ENCODE data around the gene LRP10.

The LRP10 gene

GRCh38 chr14:22865424-22866405 is 5.8 kb upstream of the LRP10 start:
- DNase-seq: no peak

- no peak for DNase-seq
These were observed 4.7 kb upstream of the LRP10 start for GRCh38 chr14:22866874-22867273.

DNA sequence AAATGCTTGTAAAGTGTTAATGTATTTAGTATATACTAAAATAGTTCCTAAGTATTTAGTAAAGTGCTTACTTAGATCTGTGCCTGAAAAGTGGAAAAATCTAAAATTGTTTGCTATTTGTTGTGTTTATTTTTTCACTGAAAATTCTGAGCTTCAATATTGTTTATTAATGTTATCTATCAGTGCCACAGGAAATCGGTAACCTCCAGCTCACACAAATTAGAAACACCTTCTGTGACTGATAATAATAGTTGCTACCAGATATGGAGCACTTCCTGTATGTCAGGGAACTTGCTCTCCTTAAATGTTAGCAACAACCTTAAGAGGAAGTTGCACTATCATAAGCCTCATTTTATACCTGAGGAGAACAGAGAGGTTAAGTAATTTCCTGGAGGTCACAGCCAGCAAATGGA is 723 bp upstream of the LRP10 start:
- DNase-seq: no peak

- peak; percentile 68 to 89 (median 81) for DNase-seq
These were observed 693 bp downstream of the LRP10 start for GRCh38 chr14:22872033-22872832.

- no peak for DNase-seq
These were observed 1.4 kb downstream of the LRP10 start for GRCh38 chr14:22872833-22873520.

- no peak for DNase-seq
These were observed 3.6 kb downstream of the LRP10 start for GRCh38 chr14:22875003-22875747.

DNA sequence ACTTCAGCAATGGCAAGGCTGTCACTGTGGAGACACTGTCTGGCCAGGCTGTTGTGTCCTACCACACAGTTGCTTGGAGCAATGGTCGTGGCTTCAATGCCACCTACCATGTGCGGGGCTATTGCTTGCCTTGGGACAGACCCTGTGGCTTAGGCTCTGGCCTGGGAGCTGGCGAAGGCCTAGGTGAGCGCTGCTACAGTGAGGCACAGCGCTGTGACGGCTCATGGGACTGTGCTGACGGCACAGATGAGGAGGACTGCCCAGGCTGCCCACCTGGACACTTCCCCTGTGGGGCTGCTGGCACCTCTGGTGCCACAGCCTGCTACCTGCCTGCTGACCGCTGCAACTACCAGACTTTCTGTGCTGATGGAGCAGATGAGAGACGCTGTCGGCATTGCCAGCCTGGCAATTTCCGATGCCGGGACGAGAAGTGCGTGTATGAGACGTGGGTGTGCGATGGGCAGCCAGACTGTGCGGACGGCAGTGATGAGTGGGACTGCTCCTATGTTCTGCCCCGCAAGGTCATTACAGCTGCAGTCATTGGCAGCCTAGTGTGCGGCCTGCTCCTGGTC is 4.3 kb downstream of the LRP10 start:
- no peak for DNase-seq

DNA sequence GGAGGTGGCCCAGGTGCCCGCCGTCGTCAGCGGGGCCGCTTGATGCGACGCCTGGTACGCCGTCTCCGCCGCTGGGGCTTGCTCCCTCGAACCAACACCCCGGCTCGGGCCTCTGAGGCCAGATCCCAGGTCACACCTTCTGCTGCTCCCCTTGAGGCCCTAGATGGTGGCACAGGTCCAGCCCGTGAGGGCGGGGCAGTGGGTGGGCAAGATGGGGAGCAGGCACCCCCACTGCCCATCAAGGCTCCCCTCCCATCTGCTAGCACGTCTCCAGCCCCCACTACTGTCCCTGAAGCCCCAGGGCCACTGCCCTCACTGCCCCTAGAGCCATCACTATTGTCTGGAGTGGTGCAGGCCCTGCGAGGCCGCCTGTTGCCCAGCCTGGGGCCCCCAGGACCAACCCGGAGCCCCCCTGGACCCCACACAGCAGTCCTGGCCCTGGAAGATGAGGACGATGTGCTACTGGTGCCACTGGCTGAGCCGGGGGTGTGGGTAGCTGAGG is 5.5 kb downstream of the LRP10 start:
- no peak for DNase-seq

- no peak for DNase-seq
These were observed 7.0 kb downstream of the LRP10 start for GRCh38 chr14:22878271-22879246.

DNA sequence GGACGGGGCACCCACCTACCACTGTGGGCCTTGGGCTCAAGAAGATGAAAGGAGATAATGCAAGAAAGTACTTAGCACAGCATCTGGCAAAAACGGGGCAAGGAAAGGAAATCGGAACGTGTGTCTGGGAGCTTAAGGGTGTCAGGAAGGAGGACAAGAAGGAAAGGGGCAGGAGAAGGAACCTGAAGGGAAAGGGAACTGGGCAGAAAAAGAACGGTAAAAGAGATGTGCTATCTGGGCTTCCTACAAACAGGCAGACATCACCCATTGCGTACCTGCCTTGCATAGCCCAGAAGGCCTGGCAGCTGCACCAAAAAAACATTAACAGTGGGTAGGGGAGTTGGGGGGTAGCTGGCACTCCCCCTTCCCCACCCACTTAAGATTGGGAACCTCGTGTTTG is 10.5 kb downstream of the LRP10 start:
- DNase-seq: no peak

DNA sequence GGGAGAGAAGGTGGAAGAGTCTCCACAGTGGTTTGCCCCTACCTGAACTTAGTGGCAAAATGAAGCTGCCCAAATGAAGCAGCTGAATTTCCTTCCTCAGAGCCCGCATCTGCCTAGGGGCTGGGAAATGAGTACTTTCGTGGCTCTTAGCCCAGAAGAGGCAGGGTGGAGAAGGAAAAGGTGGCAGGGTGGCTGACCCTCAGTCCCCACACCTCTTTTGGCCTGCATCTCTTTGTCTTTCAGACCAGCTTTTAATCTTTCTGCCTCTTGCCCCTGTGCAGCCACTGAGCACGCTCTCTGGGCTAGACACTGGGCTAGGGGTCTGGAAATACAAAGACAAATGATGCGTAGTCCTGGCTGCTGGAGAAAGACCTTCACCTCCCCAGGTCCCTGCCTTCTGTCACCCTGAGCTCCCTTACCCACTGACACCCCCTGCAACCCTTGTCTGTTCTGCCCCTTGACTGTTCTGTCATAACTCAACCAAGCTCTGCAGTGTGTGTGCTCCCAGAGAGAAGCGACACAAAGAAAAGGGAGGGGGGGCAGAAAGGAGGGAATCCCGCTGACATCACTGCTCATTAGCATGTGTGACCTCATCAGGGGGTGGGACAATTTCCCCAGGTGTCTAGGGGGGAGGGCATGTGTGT is 11.1 kb downstream of the LRP10 start:
- DNase-seq: peak; percentile 65 to 93 (median 78)

- DNase-seq: peak; percentile 29 to 74 (median 58)
These were observed 11.8 kb downstream of the LRP10 start, which contains the start of gene REM2 for GRCh38 chr14:22883173-22883976. Gene REM2, plus strand, starts transcription at chr14:22883222. Its CDS starts 66 bp downstream, at chr14:22883288.

DNA sequence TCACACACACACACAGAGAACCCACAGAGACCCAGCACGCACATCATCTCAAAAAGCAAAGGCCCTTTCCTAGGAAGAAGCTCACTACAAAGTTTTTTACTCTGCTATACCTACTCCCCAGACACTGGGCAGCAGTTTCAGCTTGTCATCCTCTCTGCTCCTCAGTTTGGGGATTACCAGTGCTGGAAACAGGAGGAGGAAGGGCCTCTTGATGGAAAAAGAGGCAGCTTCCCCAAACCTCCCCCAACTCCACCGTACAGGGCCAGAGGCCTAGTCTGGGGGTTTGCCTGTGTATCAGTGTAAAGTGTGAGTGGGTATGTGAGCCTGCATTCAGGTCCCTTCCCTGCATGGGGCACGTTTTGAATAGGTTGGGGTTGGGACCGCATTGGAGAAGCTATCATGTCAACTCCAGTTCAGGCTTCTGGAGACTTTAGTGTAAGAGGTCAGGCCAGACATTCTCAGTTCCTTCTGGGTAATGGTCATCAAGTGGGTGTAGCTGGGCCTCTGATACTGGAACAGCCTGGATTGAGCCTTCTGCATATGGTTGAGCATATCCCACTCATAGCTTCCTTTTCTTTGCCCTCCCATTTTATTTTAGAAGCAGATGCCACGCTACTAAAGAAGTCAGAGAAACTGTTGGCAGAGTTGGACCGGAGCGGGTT is 12.7 kb downstream of the LRP10 start:
- no peak for DNase-seq

DNA sequence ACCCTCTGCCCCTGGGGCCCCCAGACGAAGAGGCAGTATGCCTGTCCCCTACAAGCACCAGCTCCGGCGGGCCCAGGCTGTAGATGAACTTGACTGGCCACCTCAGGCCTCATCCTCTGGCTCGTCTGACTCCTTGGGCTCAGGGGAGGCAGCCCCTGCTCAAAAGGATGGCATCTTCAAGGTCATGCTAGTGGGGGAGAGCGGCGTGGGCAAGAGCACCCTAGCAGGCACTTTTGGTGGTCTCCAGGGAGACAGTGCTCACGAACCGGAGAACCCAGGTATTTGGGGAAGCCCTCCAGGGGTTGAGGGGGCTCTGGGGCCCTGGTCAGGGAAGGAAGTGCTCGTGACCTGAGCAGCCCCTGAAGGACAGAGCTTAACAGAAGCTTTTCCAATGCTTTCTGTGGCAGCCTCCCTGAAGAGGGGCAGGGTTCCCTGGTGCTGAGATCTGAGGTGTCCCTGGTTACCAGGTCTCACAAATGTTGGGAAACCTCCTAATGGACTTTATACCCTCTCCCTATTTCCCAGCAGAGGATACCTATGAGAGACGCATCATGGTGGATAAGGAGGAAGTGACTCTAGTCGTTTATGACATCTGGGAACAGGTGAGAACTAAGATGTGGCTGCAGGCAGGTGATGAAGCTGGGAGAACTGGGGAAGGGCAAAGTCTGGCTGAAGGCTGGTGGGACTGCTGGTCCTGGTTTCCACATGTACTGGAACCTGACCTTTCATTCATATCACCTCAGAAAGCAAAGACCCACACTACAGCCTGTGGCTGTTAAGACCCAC is 13.4 kb downstream of the LRP10 start:
- DNase-seq: no peak

GRCh38 chr14:22885975-22886374 is 14.4 kb downstream of the LRP10 start:
- no peak for DNase-seq

- peak; percentile 85 to 95 (median 94) for DNase-seq
These were observed 15.1 kb downstream of the LRP10 start for GRCh38 chr14:22886500-22887259.

All from NCI-H1417 (cell line).